NT2/D1 (cell line): ENCODE measurements around the gene TTLL11.

Experiments
- YY1 ChIP-seq: IDR thresholded peaks from 2 replicates; pipeline ENCODE4 v1.6.1; 2011; ENCODE audit not compliant: insufficient read length, insufficient read depth
- ZNF274 ChIP-seq: IDR thresholded peaks from 2 replicates; pipeline ENCODE4 v1.6.1; 2011; ENCODE audit warnings: mild to moderate bottlenecking, low read depth, low read length

GRCh38 chr9:122120316-122121071 lies 27.4 kb upstream of the TTLL11 start:
- TF ChIP-seq YY1 (no peak), ZNF274 (no peak)
